Measurements from ENCODE around the gene ITGAD. TPM values are rescaled to one million over a fixed set of nuclear protein-coding genes. Genes with fewer than 3 reads are reported as not detected.

Gene ITGAD
- total and polyA plus RNA-seq, 11 donors: 0.41 to 0.80 TPM; not detected in 9

DNA sequence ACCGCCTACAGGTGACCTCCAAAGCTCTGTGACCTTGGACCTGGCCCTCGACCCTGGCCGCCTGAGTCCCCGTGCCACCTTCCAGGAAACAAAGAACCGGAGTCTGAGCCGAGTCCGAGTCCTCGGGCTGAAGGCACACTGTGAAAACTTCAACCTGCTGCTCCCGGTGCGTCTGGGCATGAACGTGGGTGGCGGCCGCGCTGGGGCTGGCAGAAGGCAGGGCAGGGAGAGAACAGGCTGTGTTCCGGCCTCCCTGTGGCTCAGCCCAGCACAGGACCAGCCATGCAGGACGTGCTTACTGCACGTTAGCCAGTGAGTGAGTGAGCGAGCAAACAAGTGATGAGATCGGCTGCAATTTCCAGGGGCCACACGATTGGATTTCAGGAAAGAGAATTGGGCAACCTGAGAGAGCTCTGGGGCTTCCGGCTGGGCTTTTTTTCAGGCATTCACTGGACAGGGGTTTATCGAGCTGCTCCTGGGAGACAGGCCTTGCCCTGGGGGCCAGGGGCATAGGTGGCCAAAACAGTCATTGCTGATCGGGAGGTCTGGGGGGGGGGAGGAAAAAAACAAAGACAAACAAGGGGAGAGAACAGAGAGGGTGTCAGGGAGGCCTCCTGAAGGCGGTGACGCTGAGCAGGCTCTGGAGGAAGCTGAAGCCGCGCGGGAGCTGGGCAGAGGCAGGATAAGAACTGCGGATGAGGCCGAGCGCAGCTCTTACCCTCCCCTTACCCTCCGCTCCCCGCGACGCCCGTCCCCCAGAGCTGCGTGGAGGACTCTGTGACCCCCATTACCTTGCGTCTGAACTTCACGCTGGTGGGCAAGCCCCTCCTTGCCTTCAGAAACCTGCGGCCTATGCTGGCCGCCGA is 21.3 kb upstream of the ITGAD start:
- intact Hi-C loops (cut with DNase I): no loop called here
- DNase-seq: no peak

DNA sequence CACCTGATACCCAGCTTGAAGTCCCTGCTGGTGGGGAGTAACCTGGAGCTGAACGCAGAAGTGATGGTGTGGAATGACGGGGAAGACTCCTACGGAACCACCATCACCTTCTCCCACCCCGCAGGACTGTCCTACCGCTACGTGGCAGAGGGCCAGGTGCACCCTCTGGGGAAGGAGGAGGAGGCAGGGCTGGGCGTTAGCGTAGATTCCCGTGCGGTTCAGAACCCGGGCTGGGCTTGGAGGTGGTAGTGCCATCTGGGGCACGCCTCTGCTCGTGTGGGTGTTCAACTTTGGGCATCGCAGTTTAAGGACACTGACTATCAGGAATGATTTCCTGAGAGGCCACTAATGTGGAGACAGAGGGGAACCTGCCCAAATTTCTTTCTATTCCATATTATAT is 19.9 kb upstream of the ITGAD start:
- no peak for DNase-seq
- H3K27me3 ChIP-seq: peaks cover 0 to 7% (median 0%) of the 10 kb centered on the region in 9 donors
- H3K9me3 ChIP-seq: peaks cover 0 to 14% (median 0%) of the 10 kb centered on the region in 12 donors
- peaks cover 0 to 16% (median 0%) of the 10 kb centered on the region in 9 donors for H3K36me3 ChIP-seq
- no peaks in the 10 kb centered on the region for H3K4me1 ChIP-seq
- 73 to 84% (median 79%) methylated on average over 14 of the region's 14 CpGs for WGBS, 4 donors
- no peak for ATAC-seq
- intact Hi-C loops (cut with DNase I): no loop called here
- TF ChIP-seq, protein P1, sequence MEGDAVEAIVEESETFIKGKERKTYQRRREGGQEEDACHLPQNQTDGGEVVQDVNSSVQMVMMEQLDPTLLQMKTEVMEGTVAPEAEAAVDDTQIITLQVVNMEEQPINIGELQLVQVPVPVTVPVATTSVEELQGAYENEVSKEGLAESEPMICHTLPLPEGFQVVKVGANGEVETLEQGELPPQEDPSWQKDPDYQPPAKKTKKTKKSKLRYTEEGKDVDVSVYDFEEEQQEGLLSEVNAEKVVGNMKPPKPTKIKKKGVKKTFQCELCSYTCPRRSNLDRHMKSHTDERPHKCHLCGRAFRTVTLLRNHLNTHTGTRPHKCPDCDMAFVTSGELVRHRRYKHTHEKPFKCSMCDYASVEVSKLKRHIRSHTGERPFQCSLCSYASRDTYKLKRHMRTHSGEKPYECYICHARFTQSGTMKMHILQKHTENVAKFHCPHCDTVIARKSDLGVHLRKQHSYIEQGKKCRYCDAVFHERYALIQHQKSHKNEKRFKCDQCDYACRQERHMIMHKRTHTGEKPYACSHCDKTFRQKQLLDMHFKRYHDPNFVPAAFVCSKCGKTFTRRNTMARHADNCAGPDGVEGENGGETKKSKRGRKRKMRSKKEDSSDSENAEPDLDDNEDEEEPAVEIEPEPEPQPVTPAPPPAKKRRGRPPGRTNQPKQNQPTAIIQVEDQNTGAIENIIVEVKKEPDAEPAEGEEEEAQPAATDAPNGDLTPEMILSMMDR (IDR thresholded peaks at IDR 0.05): no peak
- TF ChIP-seq POLR2A (IDR thresholded peaks at IDR 0.05): no peak
- no peak overlapping the region for H3K4me3 ChIP-seq
- no peak overlapping the region for H3K27ac ChIP-seq

More for the DNA sequence above, 21.3 kb upstream of the ITGAD start:
- no peak overlapping the region for H3K27ac ChIP-seq
- no peak overlapping the region for H3K4me3 ChIP-seq
- H3K4me1 ChIP-seq: peaks cover 0 to 8% (median 0%) of the 10 kb centered on the region in 12 donors
- H3K9me3 ChIP-seq: peaks cover 0 to 14% (median 0%) of the 10 kb centered on the region in 12 donors
- H3K27me3 ChIP-seq: peaks cover 0 to 7% (median 0%) of the 10 kb centered on the region in 9 donors
- TF ChIP-seq, protein P1 (IDR thresholded peaks at IDR 0.05): no peak
- no peak for TF ChIP-seq POLR2A (IDR thresholded peaks at IDR 0.05)
- 76 to 78% (median 76%) methylated on average over 41 to 42 of the region's 42 CpGs for WGBS, 4 donors
- H3K36me3 ChIP-seq: peaks cover 0 to 16% (median 0%) of the 10 kb centered on the region in 9 donors
- no peak for ATAC-seq

DNA sequence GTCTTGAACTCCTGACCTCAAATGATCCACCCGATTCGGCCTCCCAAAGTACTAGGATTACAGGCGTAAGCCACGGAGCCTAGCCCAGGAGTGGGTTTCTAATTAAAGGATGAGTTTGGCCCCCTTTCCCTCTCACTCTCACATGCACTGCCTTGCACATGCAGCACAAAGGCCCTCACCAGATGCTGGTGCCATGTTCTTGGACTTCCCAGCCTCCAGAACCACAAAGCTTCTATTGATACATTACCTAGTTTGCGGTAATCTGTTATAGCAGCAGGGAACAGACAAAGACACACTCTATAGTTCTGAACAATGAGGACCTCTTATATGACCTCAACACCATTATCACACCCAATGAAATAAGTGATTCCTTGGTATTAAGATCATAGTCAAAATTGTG is 17.9 kb upstream of the ITGAD start:
- peaks cover 0 to 7% (median 0%) of the 10 kb centered on the region in 9 donors for H3K27me3 ChIP-seq
- intact Hi-C loops (cut with DNase I): no loop called here

DNA sequence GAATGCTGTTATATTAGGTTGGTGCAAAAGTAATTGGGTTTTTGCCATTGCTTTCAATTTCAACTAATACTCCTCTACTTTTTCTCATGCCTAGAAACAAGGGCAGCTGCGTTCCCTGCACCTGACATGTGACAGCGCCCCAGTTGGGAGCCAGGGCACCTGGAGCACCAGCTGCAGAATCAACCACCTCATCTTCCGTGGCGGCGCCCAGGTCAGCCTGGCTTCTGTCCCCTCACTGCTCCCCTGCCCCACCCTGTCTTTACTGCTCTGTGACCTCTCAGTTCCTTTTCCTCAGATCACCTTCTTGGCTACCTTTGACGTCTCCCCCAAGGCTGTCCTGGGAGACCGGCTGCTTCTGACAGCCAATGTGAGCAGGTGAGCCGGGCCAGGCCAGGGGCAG is 16.4 kb upstream of the ITGAD start:
- TF ChIP-seq, protein P1 (IDR thresholded peaks at IDR 0.05): no peak
- no peak for TF ChIP-seq POLR2A (IDR thresholded peaks at IDR 0.05)

More for the DNA sequence above, 17.9 kb upstream of the ITGAD start:
- no peak overlapping the region for H3K27ac ChIP-seq
- DNase-seq: no peak
- H3K36me3 ChIP-seq: peaks cover 0 to 16% (median 0%) of the 10 kb centered on the region in 9 donors
- ATAC-seq: no peak
- WGBS, 4 donors: 86 to 97% (median 93%) methylated on average over 5 of the region's 5 CpGs
- TF ChIP-seq, protein P1 (IDR thresholded peaks at IDR 0.05): no peak
- no peak for TF ChIP-seq POLR2A (IDR thresholded peaks at IDR 0.05)
- no peak overlapping the region for H3K4me3 ChIP-seq
- no peaks in the 10 kb centered on the region for H3K4me1 ChIP-seq
- peaks cover 0 to 14% (median 0%) of the 10 kb centered on the region in 12 donors for H3K9me3 ChIP-seq

More for the DNA sequence above, 16.4 kb upstream of the ITGAD start:
- H3K27ac ChIP-seq: no peak overlapping the region
- no peak overlapping the region for H3K4me3 ChIP-seq
- ATAC-seq (no peak), DNase-seq (no peak)
- peaks cover 0 to 14% (median 0%) of the 10 kb centered on the region in 12 donors for H3K9me3 ChIP-seq
- no peaks in the 10 kb centered on the region for H3K27me3 ChIP-seq
- intact Hi-C loops (cut with DNase I): no loop called here
- peaks cover 0 to 9% (median 0%) of the 10 kb centered on the region in 9 donors for H3K36me3 ChIP-seq
- H3K4me1 ChIP-seq: no peaks in the 10 kb centered on the region
- 76 to 85% (median 81%) methylated on average over 8 of the region's 8 CpGs for WGBS, 4 donors

Data from heart left ventricle (tissue), 16 donors.